ENCODE results near the gene KIRREL3. TPM values are rescaled to one million over a fixed set of nuclear protein-coding genes. Genes with fewer than 3 reads are reported as not detected.

The KIRREL3 gene
- total and polyA plus RNA-seq, 9 of the 15 experiments (the other 6 are each of a cell fraction or from before 2014, with no cell fraction given), result 0.04 to 0.10 TPM; not detected in 7

DNA sequence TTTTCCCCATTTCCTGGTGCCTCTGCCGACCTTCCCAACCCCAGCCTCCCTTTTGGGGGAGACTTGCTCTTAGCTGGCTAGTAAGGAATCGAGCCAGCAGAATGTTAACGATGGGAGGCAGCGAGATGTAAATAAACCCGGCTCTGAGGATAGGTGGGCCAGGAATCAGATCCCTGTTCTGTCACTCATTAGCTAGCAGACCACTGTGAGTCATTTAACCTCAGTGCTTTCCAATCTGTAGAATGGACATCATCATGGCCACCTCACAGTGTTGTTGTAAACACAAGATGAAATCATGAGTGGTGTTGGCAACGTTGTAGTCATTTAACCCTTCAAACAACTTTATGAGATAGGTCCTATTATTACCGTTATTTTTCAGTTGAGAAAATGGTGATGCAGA lies 208.6 kb downstream of the KIRREL3 start:
- in situ Hi-C loops (cut with MboI), result no loop called here
- WGBS (ENCODE audit: insufficient coverage, low coverage, missing lambda C conversion rate), result 1% methylated on average over 7 of the region's 7 CpGs
- Histone ChIP-seq H3K27ac (ENCODE audit: extremely low read depth, low read depth, low read length) (no peak overlapping the region), H3K9me1 (ENCODE audit: control insufficient read depth, insufficient read depth, low read length) (no peaks in the 10 kb centered on the region), H3K4me1 (replicated peaks in 1 of 2; ENCODE audit: control insufficient read depth in 2 of 2, insufficient read depth in 2 of 2, low read length in 2 of 2) (no peaks in the 10 kb centered on the region), H3K36me3 (ENCODE audit: control insufficient read depth, insufficient read depth, low read length) (no peaks in the 10 kb centered on the region), H3K4me3 (no peak overlapping the region), H3K79me2 (ENCODE audit: control insufficient read depth, insufficient read depth, low read length) (no peaks in the 10 kb centered on the region), H3K27me3 (ENCODE audit: control insufficient read depth in 2 of 2, insufficient read depth in 2 of 2, low read length in 2 of 2) (peaks cover 0 to 9% of the 10 kb centered on the region in 2 experiments; a peak in 1 of 5 replicates), H3K9ac (ENCODE audit: insufficient read depth in 1 of 2, low read depth in 2 of 2, low read length in 2 of 2) (no peak overlapping the region), H3K4me2 (ENCODE audit: insufficient read depth, low read length) (no peak overlapping the region), H3K9me3 (replicated peaks; ENCODE audit: control insufficient read depth, insufficient read depth, low read depth, low read length) (no peaks in the 10 kb centered on the region), H4K20me1 (replicated peaks; ENCODE audit: control insufficient read depth, insufficient read depth, low read length) (0 out of 2 replicates have a peak, but pooled peaks cover 4% of the 10 kb centered on the region), H2AFZ (ENCODE audit: low read depth, low read length) (no peak overlapping the region)
- DNase-seq (ENCODE audit: extremely low read depth in 1 of 4, low spot score in 3 of 4) (no peak), FAIRE-seq (no peak), ATAC-seq (no peak)
- POLR2A ChIA-PET, result interaction anchor here (0.8 kb wide), 1 partner anchor 9 kb away, joined by 3 read pairs; no protein-coding TSS in a partner anchor
- intact Hi-C loops (cut with micrococcal nuclease), result no loop called here
- CTCF ChIA-PET (ENCODE audit: low intra/inter-chr PET ratio), result no interaction called here
- no TSS peak for BruUV-seq (replicated peaks)
- TF ChIP-seq ZBED1 (IDR thresholded peaks at IDR 0.05), result no peak
- TF ChIP-seq, protein P1, sequence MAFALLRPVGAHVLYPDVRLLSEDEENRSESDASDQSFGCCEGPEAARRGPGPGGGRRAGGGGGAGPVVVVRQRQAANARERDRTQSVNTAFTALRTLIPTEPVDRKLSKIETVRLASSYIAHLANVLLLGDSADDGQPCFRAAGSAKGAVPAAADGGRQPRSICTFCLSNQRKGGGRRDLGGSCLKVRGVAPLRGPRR (CRISPR knock-in tag; IDR thresholded peaks at IDR 0.05), result no peak
- TF ChIP-seq, protein P2, sequence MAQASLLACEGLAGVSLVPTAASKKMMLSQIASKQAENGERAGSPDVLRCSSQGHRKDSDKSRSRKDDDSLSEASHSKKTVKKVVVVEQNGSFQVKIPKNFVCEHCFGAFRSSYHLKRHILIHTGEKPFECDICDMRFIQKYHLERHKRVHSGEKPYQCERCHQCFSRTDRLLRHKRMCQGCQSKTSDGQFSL (CRISPR knock-in tag; IDR thresholded peaks at IDR 0.05), result no peak
- TF ChIP-seq, protein P2 (tag; IDR thresholded peaks at IDR 0.05), result no peak
- no peak for TF ChIP-seq SAFB2 (IDR thresholded peaks at IDR 0.05; ENCODE audit: borderline replicate concordance, low read depth, low read length, severe bottlenecking)
- TF ChIP-seq HMG20A (CRISPR knock-in tag; conservative IDR thresholded peaks at IDR 0.05), result no peak
- TF ChIP-seq CCNT2 (IDR thresholded peaks at IDR 0.05; ENCODE audit: borderline replicate concordance, extremely low read depth, insufficient read length, low read depth, low read length), result no peak
- no peak for TF ChIP-seq NCOR1 (IDR thresholded peaks at IDR 0.05)
- no peak for TF ChIP-seq ZNF830 (CRISPR knock-in tag; IDR thresholded peaks at IDR 0.05)
- TF ChIP-seq, protein P3, sequence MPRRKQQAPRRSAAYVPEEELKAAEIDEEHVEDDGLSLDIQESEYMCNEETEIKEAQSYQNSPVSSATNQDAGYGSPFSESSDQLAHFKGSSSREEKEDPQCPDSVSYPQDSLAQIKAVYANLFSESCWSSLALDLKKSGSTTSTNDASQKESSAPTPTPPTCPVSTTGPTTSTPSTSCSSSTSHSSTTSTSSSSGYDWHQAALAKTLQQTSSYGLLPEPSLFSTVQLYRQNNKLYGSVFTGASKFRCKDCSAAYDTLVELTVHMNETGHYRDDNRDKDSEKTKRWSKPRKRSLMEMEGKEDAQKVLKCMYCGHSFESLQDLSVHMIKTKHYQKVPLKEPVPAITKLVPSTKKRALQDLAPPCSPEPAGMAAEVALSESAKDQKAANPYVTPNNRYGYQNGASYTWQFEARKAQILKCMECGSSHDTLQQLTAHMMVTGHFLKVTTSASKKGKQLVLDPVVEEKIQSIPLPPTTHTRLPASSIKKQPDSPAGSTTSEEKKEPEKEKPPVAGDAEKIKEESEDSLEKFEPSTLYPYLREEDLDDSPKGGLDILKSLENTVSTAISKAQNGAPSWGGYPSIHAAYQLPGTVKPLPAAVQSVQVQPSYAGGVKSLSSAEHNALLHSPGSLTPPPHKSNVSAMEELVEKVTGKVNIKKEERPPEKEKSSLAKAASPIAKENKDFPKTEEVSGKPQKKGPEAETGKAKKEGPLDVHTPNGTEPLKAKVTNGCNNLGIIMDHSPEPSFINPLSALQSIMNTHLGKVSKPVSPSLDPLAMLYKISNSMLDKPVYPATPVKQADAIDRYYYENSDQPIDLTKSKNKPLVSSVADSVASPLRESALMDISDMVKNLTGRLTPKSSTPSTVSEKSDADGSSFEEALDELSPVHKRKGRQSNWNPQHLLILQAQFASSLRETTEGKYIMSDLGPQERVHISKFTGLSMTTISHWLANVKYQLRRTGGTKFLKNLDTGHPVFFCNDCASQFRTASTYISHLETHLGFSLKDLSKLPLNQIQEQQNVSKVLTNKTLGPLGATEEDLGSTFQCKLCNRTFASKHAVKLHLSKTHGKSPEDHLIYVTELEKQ (CRISPR knock-in tag; IDR thresholded peaks at IDR 0.05), result no peak
- no peak for TF ChIP-seq ZNF436 (CRISPR knock-in tag; IDR thresholded peaks at IDR 0.05)
- no peak for TF ChIP-seq ZFP30 (CRISPR knock-in tag; IDR thresholded peaks at IDR 0.05; ENCODE audit: borderline replicate concordance)
- no peak for TF ChIP-seq NFIX (CRISPR knock-in tag; IDR thresholded peaks at IDR 0.05; ENCODE audit: low read depth)
- no peak for TF ChIP-seq ZNF174 (CRISPR knock-in tag; IDR thresholded peaks at IDR 0.05)
- no peak for TF ChIP-seq FOXA1 (IDR thresholded peaks at IDR 0.05; ENCODE audit: borderline replicate concordance)
- TF ChIP-seq, protein P4, sequence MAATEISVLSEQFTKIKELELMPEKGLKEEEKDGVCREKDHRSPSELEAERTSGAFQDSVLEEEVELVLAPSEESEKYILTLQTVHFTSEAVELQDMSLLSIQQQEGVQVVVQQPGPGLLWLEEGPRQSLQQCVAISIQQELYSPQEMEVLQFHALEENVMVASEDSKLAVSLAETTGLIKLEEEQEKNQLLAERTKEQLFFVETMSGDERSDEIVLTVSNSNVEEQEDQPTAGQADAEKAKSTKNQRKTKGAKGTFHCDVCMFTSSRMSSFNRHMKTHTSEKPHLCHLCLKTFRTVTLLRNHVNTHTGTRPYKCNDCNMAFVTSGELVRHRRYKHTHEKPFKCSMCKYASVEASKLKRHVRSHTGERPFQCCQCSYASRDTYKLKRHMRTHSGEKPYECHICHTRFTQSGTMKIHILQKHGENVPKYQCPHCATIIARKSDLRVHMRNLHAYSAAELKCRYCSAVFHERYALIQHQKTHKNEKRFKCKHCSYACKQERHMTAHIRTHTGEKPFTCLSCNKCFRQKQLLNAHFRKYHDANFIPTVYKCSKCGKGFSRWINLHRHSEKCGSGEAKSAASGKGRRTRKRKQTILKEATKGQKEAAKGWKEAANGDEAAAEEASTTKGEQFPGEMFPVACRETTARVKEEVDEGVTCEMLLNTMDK (IDR thresholded peaks at IDR 0.05; ENCODE audit: borderline replicate concordance, insufficient read depth, low read depth, low read length, poor library complexity, severe bottlenecking), result no peak

Data from K562 (cell line).